Heart left ventricle (tissue), 13 donors: ENCODE measurements around the gene ABCA7.

Experiments used
- CTCF ChIP-seq, 12 donors: fragments of 200-600 bp; sonication (generic) in 4 of 12; IDR thresholded peaks; one replicate each; pipeline versions ENCODE4 v1.5.0 to v1.8.0; 2018 to 2022; ENCODE audit warnings: antibody characterized with exemption in 12 of 12, mild to moderate bottlenecking in 5 of 12
- POLR2A ChIP-seq, 2 donors: fragments of 450-650 bp; IDR thresholded peaks; one replicate each; pipeline ENCODE4 v1.6.1; 2017; ENCODE audit warnings: antibody characterized with exemption in 2 of 2, mild to moderate bottlenecking in 2 of 2, moderate library complexity in 2 of 2
- donor health status: ischemic (EF 13 %, LVEDD 7.1; RV severe dilation, severe dysfunction).
- donor health status: DM: no; HTN: yes; CAD: no.
- donor health status: DM: no; HTN: no; CAD: no.
- donor health status: ischemic (EF 25% LVEDD 6.9; RV normal size, moderate dysfunction).
- donor health status: ischemic (EF 25% LVEDD 5.7; RV mildly dilated, moderate dysfunction).
- donor health status: ischemic (EF 35%, LVEDD 5.7; RV mildly dilated, moderate dysfunction).
- donor health status: nonischemic (EF 11% LVEDD 7.7; RV severe dilation, severe dysfunction).
- donor health status: DM: yes; HTN: yes; CAD: no.
- donor health status: PGD.
- donor health status: ischemic (EF 29% LVEDD 5.4; RV normal size, mild dysfunction).
- donor health status: nonischemic (EF 23%, LVEDD 6.1; RV moderate dilation, normal function).

DNA sequence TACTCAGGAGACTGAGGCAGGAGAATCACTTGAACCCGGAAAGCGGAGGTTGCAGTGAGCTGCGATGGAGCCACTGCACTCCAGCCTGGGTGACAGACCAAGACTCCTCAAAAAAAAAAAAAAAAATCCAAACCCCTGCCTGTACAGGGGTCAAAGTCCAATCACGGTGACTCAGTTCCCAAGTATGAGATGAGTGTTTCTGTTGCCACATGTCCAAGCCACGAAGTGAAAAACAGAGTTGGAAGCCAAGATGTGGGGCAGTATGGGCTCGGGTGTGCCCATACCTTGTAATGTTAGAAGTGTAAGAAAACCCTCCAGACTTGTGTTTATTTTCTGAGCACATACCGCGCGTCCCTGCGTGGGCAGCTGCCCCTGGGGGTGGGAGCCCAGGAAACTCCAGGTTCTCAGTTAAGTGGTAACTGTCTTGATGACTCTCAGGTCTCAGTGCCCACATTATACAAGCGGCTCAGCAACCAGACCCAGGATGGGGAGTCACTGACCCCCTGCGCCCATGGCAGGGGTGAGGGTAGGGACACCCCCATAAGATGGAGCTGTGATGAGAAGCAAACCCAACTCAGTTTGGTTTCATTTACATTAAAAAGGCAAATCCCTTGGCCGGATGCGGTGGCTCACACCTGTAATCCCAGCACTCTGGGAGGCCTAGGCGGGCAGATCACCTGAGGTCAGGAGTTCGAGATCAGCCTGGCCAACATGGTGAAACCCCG is 62.7 kb downstream of the ABCA7 start:
- TF ChIP-seq CTCF (IDR thresholded peaks at IDR 0.05) (no peak), POLR2A (IDR thresholded peaks at IDR 0.05) (no peak)
